ENCODE data around the gene CIPC. TPM values are rescaled to one million over a fixed set of nuclear protein-coding genes. Genes with fewer than 3 reads are reported as not detected.

Gene CIPC
- total RNA-seq, 1 donor from 2014 or later, result 19.0 TPM

DNA sequence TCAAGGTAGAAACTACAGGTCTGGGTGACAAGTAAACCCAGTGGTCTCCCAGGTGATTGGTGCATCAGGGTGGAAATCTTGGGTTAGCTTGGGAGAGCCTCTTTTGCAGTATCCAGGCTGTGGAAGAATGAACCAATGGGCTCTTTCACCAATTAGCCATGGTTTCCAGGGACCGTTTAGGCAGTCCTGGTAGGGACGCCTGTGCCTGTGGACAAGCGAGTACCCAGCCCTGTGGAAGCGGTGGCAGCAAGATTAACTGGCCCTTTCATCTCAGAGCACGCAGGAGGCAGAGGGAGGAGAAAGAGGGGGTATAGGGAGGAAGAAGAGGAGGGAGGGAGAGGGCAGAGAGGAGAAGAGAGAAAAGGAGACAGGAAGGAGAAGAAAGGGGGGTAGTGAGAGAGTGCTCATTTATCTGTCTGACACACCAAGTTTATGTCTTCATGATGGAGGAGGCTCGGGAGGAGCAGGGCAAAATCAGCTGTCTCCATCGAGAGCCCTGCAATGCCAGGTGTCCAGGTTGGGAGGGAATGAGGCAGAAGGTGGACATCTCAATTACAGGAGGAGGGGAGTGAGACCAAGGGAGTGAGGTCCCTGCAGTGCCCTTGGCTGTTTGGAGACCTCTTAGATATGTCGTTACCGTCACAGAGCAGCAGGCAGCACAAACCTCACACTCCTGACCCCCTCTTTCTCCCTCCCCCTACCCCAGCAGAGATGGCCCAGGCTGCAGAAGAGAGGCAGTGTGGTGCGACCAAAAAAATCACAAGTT lies 48.1 kb downstream of the CIPC start:
- DNase-seq (ENCODE audit: extremely low read depth, low read depth, low spot score), result no peak

GRCh38 chr14:77148510-77149231 lies 50.6 kb downstream of the CIPC start:
- DNase-seq (ENCODE audit: extremely low read depth, low read depth, low spot score), result no peak

- DNase-seq (ENCODE audit: extremely low read depth, low read depth, low spot score), result no peak
Measured at GRCh38 chr14:77151245-77151644, 53.2 kb downstream of the CIPC start.

GRCh38 chr14:77151918-77152588 lies 54.0 kb downstream of the CIPC start:
- no peak for DNase-seq (ENCODE audit: extremely low read depth, low read depth, low spot score)

DNA sequence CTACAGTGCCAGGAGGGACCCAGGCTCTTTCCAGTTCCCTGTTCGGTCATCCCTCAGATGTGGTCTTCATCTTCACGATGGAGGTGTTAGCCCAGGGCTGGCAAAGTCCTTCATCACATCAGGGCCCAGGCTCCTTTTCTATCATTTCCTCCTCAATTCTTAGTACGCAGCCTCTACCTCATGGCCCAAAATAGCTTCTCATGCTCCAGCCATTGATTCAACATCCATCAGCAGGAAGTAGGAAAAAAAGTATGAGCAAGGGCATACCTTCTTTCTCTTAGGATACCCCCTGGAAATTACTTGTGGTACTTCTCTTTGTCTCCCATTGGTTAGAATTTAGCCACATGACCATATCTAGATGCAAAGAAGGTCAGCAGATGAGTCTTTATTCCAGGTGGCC lies 55.7 kb downstream of the CIPC start:
- DNase-seq (ENCODE audit: extremely low read depth, low read depth, low spot score), result no peak

DNA sequence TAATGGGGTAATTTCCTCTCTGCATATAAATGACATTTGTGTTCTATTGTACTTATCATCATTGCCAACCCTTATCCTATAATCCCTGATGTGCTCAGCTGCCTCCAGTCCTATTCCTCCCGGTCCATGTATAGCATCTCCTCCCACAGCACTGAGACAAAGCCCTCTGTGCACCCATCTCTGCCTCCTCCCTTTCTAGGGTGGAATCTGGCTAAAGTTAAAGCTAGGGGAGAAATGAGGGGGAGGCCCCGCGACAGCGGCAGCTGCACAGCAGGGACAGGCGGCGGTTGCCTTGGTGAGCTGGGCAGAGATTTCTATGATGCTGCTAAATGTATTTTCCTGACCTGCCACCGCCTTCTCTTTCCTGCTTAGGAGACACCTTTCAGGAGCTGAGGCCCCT lies 56.4 kb downstream of the CIPC start:
- no peak for DNase-seq (ENCODE audit: extremely low read depth, low read depth, low spot score)

DNA sequence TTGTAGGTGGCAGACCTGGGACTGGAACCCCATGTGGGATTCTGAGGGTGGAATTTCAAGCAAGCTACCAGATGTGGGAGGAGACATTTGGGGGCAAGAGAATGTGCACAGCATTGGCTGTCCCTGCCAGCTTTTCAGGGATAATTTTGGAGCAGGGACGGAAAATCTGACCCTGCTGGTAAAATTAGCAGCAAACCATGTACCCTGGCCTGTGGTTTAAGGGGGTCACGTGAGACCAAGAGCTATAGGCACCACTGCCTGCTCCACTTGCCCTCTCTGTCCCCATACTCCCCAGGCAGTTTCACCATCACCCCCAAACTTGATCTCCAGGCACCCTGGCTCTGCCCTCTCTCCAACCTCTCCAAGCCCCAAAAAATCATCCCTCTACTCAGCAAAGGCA lies 57.0 kb downstream of the CIPC start:
- DNase-seq (ENCODE audit: extremely low read depth, low read depth, low spot score), result no peak

DNA sequence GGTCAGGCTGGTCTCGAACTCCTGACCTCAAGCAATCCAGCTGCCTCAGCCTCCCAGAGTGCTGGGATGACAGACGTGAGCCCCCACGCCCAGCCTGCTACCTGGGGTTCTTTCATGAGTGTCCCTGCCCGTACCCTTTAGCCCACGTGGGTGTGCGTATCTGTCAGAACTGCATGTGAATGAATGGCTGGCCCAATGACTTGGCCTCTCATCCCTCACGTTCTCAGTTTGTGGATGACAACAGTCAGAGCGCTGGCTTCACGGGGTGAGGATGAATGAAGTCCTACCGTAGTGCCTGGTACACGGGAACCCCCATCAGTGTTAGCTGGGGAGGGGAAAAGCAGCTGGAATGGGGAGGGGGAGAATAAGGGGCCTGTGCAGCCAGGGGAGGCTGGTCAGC lies 59.7 kb downstream of the CIPC start:
- no peak for DNase-seq (ENCODE audit: extremely low read depth, low read depth, low spot score)

- DNase-seq (ENCODE audit: extremely low read depth, low read depth, low spot score), result no peak
Measured at GRCh38 chr14:77158175-77158881, 60.3 kb downstream of the CIPC start.

- DNase-seq (ENCODE audit: extremely low read depth, low read depth, low spot score), result no peak
Measured at GRCh38 chr14:77158882-77159255, 60.8 kb downstream of the CIPC start.

DNA sequence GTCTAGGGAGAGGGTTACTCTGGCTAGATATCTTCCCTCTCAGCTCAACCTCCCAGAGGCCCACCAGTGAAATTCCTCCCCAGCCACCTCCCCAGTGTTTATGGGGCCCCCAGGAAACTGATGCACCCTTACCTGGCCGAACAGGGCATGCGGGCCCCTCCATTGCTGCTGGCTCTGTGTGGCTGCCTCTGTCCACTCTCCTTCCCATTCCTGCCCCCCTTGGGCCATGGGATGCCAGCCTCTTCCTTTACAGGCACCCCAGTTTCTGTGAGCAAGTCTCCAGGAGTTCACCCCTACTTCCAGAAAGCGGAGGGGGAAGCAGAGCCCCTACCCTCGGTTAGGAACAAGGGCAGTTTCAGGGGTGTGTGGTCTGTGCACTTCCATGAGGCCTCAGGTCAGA lies 63.0 kb downstream of the CIPC start:
- DNase-seq (ENCODE audit: extremely low read depth, low read depth, low spot score), result no peak

Other genes with a start within 250 kb of the CIPC start
- gene IRF2BPL, start 69.5 kb upstream of the CIPC start, total RNA-seq, result 23.7 and 34.2 TPM in 2 replicates
- gene ZDHHC22, start 43.5 kb downstream of the CIPC start, total RNA-seq, result not detected in 2 replicates
- gene TMEM63C, start 83.5 kb downstream of the CIPC start, total RNA-seq, result 0.35 and 0.82 TPM in 2 replicates
- gene NGB, start 172.9 kb downstream of the CIPC start, total RNA-seq, result not detected in 2 replicates
- 14.6 and 34.3 TPM in 2 replicates for gene POMT2, start 222.6 kb downstream of the CIPC start, total RNA-seq
- gene GSTZ1, start 222.8 kb downstream of the CIPC start, total RNA-seq, result 16.0 and 20.2 TPM in 2 replicates

Data from glomerular endothelial cell (primary cell).